ENCODE data around the gene PRR14L. TPM values are rescaled to one million over a fixed set of nuclear protein-coding genes. Genes with fewer than 3 reads are reported as not detected.
"Not testable (repeated sequence)": the region's sequence is repeated elsewhere in the genome, so short reads cannot be mapped to it uniquely, and the experiment has no call there.

The PRR14L gene
- 7.0 and 7.2 TPM in 2 replicates for total RNA-seq (2014; rRNA removed; shearing (Covaris generic))

DNA sequence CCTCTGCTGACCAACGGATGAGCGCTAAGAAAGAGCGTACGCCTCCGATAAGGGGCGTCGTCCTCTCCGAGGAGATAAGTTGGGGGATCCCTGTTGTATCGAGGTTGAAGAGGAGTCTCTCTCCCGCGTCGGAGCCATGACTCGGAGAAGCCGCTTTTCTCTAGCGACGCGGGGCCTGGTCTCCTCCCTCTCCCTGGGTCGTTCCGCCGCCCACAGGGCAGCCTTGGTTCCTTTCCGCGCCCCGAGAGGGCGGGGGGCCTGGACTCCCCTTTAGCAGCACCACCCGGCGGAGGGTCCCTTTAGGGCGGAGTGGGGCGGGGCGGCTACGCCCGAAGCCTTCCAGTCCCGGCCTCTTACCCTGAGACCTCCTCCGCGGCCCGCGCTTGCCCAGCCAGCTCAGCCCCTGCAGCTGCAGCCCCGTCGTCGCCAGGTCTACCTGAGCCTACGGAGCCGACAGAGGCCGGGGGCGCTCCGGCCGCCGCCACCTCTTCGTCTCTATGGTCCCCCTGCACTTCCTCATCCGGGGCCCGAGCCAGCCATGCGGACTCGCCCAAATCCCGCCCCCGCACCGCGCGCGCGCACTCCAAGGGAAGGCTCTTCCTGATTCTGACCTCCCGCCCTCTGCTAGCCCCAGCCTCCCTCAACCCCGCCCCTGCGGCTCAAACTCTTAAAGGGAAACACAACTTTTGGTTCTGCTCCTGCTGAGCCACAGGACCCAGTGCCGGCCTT is at the start of gene PRR14L:
Gene PRR14L (minus strand): TSS at position 497 of the 729 bp plus-strand sequence. CDS start 11,272 bp downstream, outside the sequence.
- DNase-seq (ENCODE audit: low spot score), result peak; percentile 82

DNA sequence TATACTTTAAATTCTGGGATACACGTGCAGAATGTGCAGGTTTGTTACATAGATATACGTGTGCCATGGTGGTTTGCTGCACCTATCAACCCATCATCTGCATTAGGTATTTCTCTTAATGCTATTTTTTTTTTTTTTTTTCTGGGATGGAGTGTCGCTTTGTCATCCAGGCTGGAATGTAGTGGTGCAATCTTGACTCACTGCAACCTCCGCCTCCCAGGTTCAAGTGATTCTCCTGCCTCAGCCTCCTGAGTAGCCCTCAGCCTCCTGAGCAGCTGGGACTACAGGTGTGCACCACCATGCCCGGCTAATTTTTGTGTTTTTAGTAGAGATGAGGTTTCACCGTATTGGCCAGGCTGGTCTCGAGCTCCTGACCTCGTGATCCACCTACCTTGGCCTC is 49.4 kb upstream of the PRR14L start:
- DNase-seq (ENCODE audit: low spot score), result not testable (repeated sequence)

DNA sequence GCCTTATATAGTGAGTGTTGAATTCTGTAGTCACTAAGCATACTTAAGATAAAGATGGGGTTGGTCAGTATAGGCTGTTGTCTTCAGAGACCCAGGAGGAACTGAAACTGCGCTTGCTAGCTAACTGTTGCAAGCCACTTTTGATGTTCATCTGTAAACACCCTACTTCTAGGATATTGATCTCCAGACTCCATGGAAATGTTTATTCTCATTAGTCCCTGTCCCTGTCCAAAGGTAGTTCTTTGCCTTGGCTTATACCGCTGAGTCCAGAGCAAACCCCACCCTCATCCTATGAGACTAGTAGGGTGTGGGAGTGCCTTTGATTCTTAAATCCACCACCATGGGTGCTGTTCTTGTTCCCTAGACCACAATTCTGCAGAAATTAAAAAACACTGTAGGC is 40.3 kb upstream of the PRR14L start:
- no peak for DNase-seq (ENCODE audit: low spot score)

DNA sequence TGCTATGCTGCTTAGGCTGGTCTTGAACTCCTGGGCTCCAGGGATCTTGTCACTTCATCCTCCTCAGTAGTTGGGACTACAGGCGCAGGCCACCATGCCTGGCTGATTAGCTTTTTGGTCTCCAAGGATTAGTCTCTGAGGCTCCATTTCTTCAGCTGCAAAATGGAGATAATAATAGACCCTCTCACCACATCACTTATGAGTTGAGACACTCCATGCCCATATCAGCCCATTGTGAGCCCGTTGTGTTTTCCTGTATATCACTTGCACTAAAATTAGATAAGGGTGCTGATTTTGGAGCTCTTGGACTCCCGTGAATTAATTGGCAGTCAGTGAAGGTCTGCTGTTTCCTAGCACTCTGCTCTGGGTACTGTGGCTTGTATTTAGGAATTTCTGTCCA is 39.9 kb upstream of the PRR14L start:
- no peak for DNase-seq (ENCODE audit: low spot score)

DNA sequence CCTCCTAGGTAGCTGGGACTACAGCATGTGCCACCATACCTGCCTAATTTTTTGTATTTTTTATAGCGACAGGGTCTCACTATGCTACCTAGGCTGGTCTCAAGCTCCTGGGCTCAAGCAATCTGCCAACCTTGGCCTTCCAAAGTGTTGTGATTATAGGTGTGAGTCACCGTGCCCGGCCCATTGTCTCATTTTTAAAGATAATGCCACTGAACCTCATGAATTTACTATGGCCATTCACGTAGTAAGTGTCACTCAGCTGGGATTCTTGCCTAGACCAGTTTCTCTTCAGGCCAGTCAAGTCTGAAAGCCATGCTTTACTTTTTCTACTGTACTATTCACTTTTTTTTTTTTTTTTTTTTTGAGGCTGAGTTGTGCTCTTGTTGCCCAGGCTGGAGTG is 26.3 kb upstream of the PRR14L start:
- no peak for DNase-seq (ENCODE audit: low spot score)

DNA sequence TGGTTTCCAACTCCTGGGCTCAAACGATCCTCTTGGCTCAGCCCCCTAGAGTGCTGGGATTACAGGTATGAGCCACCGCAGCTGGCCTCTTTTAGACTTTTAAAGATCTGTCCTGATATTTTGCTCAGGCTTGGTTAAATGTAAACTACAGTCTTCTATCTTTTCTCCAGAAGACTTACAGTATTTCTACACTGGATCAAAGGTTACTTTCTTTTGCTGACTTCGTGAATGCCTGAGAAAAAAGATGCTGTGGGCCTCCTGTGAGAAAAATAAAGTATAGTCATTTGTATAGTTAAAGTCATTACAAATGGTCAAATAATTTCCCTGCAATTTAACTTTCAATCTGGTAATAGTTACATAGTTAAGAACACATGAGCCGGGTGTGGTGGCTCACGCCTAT is 23.5 kb upstream of the PRR14L start:
- DNase-seq (ENCODE audit: low spot score), result no peak

- DNase-seq (ENCODE audit: low spot score), result no peak
Measured at GRCh38 chr22:31768422-31769059, 18.6 kb upstream of the PRR14L start.

GRCh38 chr22:31764785-31765184 is 14.9 kb upstream of the PRR14L start:
- DNase-seq (ENCODE audit: low spot score), result no peak

- not testable (repeated sequence) for DNase-seq (ENCODE audit: low spot score)
Measured at GRCh38 chr22:31758860-31759259, 8.9 kb upstream of the PRR14L start.

DNA sequence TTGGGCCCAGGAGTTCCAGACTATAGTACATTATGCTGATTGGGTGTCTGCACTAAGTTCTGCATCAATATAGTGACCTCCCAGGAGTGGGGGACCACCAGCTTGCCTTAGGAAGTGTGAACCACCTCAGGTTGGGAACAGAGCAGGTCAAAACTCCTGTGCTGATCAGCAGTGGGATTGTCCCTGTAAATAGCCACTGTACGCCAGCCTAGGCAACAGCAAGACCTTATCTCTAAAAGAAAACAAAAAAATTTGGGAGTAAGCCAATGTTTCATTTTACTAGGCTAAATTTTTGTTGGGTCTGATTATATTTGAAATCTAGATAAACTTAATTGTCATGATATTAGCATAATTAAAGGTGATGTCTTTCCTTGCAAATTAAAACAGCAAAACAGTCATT is 7.3 kb upstream of the PRR14L start:
- DNase-seq (ENCODE audit: low spot score), result no peak

DNA sequence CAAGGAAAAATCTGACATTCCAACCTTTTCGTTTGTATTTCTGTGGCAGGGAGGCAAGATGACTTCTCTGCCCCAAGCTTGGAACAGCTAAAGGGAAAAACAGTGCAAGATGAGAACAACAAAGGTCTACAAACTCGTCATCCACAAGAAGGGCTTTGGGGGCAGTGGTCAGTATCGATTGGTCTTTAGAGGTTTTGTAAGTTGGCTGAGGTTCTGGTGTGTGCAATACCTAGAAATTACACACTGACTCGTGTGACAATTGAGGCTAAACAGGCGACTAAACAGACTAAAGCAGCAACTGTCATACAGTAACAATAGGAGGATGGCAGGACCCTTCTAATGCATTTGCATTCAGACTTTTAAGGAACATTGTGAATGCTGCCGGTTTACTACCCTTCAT is 4.9 kb upstream of the PRR14L start:
- no peak for DNase-seq (ENCODE audit: low spot score)

- peak; percentile 88 for DNase-seq (ENCODE audit: low spot score)
Measured at GRCh38 chr22:31753634-31754501, 3.9 kb upstream of the PRR14L start, which contains the start of gene DEPDC5. TSS of gene DEPDC5 (plus strand) at chr22:31754019. CDS start at chr22:31754922, 903 bp downstream.

DNA sequence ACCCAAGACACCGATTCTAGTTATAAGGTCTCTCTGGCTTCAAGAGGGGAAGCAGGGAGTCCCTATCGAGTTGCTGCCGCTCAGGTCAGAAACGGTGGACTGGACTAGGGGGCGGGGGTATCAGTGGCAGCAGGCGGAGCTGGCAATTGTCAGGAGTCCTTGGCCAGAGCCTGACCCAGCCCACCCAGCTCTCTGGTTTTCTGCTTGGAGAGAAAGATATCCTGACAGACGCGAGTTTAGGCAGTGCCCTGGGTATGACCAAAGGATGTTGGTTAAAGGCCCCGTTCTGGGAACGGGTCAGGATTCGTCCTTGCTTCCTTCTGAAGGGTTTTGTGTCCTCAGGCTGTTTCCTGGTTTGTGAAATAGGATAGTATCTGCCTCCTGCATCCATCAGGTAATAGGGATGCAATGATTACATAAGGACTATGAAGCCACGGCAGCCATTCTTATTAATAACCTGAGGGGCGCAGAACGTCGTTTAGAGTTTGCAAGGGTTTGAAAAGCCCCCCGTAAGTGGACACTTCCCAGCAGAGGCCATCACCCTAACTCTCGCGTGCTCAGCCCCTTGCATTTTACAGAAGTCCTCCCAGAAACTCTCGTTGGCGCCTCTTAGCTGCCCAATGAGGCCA is 3.2 kb upstream of the PRR14L start:
- no peak for DNase-seq (ENCODE audit: low spot score)

GRCh38 chr22:31752096-31752847 is 2.3 kb upstream of the PRR14L start:
- no peak for DNase-seq (ENCODE audit: low spot score)

- no peak for DNase-seq (ENCODE audit: low spot score)
Measured at GRCh38 chr22:31750365-31751284, 693 bp upstream of the PRR14L start.

- no peak for DNase-seq (ENCODE audit: low spot score)
Measured at GRCh38 chr22:31748490-31748889, 1.4 kb downstream of the PRR14L start.

GRCh38 chr22:31747441-31747840 is 2.5 kb downstream of the PRR14L start:
- DNase-seq (ENCODE audit: low spot score), result no peak

- DNase-seq (ENCODE audit: low spot score), result no peak
Measured at GRCh38 chr22:31743871-31744270, 6.1 kb downstream of the PRR14L start.

DNA sequence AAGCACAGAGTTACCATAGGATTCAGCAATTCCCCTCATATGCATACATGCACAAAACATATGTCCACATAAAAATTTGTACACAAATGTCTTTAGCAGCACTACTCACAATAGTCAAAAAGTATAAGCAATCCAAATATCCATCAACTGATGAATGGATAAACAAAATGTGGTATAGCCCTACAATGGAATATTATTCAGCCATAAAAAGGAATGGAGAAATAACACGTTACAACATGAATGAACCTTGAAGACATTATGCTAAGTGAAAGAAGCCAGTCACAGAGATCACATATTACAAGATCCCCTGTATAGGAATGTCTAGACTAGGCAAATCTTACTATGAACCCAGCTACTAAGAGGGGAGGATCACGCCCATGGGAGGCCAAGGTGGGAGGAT is 7.2 kb downstream of the PRR14L start:
- DNase-seq (ENCODE audit: low spot score), result no peak

DNA sequence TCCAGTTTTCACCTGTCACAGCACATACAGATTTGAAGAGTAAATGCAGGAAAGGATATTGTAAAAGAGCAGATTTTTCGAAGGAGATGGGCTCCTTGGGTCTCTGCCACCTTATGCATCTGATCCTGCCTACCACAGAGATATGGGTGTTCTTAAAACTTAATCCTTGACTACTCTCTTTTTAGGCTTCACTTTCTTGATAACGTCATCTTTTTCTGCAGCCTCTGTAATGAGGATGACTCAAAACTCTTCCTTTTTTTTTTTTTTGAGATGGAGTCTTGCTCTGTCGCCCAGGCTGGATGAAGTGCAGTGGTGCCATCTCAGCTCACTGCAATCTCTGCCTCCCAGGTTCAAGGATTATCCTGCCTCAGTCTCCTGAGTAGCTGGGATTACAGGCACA is 7.8 kb downstream of the PRR14L start:
- no peak for DNase-seq (ENCODE audit: low spot score)
